ENCODE measurements around the gene SMIM27. TPM values are rescaled to one million over a fixed set of nuclear protein-coding genes. Genes with fewer than 3 reads are reported as not detected.

SMIM27 gene
- total and polyA plus RNA-seq, 8 donors, result 2.4 to 21.4 (median 11.6) TPM; not detected in 2

DNA sequence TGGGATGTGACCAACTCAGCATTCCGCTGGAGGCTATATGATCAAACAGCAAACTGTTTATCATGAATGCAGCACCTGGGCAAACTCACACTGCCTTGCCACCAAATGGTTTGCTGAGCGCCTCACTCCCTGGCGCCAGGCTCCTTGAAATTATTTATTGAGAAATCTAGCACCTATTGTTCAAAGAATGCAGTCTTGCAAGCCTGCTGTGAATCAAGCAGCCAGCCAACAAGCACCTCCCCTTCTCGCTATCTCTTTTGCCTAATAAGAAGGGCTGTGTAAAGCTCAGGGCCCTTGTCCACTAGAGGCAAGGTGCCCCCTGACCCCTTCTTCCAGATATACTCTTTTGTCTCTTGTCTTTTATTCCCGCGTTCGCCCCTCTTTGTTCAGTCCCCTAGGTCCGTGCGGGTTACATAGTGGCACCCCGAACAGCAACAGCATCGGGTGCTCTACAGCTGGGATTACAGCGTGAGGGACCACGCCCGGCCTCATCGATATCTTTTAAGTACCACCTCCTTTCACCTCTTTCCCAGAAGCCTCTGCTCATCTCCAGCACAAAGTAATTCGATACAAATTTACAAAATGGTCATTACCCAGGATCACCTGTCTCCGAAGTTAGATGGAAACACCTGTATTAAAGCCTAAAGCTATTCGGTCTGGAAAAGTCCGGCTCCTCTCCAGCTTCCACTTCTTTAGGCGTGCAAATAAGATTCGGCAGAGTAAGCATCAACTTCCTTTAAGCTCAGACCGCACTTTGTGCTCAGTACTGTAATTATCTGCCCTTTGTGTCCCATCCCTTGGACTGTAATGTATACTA lies 27.0 kb upstream of the SMIM27 start:
- H3K4me1 ChIP-seq, result peaks cover 4 to 43% (median 17%) of the 10 kb centered on the region in 4 donors
- peak overlapping the region; percentile 59 to 75 (median 64) for H3K4me3 ChIP-seq
- intact Hi-C loops (cut with DNase I; ENCODE audit: low total_unique reads), result no loop called here
- H3K27ac ChIP-seq, result peak overlapping the region; percentile 83 to 93 (median 92)
- no peaks in the 10 kb centered on the region for H3K27me3 ChIP-seq
- TF ChIP-seq EP300 (IDR thresholded peaks at IDR 0.05) (no peak), POLR2AphosphoS5 (IDR thresholded peaks at IDR 0.05) (no peak), POLR2A (IDR thresholded peaks at IDR 0.05) (no peak)
- TF ChIP-seq, protein P1, sequence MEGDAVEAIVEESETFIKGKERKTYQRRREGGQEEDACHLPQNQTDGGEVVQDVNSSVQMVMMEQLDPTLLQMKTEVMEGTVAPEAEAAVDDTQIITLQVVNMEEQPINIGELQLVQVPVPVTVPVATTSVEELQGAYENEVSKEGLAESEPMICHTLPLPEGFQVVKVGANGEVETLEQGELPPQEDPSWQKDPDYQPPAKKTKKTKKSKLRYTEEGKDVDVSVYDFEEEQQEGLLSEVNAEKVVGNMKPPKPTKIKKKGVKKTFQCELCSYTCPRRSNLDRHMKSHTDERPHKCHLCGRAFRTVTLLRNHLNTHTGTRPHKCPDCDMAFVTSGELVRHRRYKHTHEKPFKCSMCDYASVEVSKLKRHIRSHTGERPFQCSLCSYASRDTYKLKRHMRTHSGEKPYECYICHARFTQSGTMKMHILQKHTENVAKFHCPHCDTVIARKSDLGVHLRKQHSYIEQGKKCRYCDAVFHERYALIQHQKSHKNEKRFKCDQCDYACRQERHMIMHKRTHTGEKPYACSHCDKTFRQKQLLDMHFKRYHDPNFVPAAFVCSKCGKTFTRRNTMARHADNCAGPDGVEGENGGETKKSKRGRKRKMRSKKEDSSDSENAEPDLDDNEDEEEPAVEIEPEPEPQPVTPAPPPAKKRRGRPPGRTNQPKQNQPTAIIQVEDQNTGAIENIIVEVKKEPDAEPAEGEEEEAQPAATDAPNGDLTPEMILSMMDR (IDR thresholded peaks at IDR 0.05), result no peak
- no peaks in the 10 kb centered on the region for H3K9me3 ChIP-seq
- DNase-seq, result peak; percentile 52 to 71
- WGBS, 5 donors, result 11 to 18% (median 13%) methylated on average over 21 to 22 of the region's 22 CpGs
- no peaks in the 10 kb centered on the region for H3K36me3 ChIP-seq

DNA sequence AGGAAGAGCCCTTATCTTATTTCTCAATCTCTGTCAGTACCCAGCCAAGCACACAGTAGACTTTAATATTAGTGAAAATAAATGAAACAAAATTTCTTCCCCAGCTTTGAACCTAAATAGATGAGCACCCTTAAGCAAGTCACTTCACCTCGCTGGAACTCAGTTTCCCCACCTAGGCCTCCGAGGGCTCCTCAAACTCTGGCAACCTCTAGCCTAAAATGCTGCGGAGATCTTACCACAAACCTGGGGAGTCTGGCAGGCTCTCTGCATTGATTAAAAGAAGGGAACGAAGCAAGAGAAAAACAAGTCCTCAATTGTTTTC lies 26.5 kb upstream of the SMIM27 start:
- WGBS, 5 donors, result 0 to 1% (median 1%) methylated on average over 4 of the region's 4 CpGs
- Histone ChIP-seq H3K27ac (peak overlapping the region; percentile 83 to 93 (median 92)), H3K9me3 (no peaks in the 10 kb centered on the region), H3K36me3 (no peaks in the 10 kb centered on the region), H3K4me1 (peaks cover 4 to 43% (median 17%) of the 10 kb centered on the region in 4 donors), H3K27me3 (no peaks in the 10 kb centered on the region), H3K4me3 (peak overlapping the region; percentile 59 to 75 (median 64))
- TF ChIP-seq EP300 (IDR thresholded peaks at IDR 0.05), result no peak
- TF ChIP-seq POLR2A (IDR thresholded peaks at IDR 0.05), result no peak
- no peak for TF ChIP-seq POLR2AphosphoS5 (IDR thresholded peaks at IDR 0.05)
- TF ChIP-seq, protein P1 (IDR thresholded peaks at IDR 0.05), result no peak
- DNase-seq, result no peak
- intact Hi-C loops (cut with DNase I; ENCODE audit: low total_unique reads), result no loop called here

DNA sequence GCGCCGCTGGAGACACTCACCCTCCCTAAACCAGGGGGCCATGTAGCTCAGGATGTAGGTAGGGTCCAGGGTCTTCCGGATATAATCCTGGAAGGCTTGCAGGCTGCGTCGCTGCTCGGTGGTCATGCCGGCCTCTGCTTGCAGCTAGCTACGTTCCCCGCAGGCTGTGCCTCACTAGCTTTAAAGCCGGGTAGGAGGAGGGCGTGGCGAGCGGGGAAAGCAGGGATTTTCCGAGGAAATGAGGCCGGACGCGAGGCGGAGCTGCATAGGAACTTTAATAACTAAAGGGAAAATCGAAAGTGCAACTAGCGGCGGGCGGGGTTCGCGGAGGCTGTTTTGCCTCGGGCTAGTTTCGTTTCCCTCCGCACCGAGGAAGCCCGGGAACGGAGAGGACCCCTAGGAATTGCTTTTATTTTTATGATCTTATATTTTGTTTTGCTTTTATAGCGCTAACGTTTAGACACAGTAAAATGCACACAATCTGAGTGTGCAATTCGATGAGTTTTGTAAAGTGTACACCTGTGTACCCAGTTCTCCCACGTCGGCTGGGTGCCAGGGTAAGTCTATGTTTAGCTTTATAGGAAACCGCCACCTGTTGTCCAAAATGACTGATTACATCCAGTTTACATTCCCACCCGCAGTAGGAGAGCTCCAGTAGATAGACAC lies 26.0 kb upstream of the SMIM27 start, which contains the start of gene RIGI:
RIGI (minus strand) TSS at position 156 of the 666 bp plus-strand sequence; CDS start at position 126, 30 bp downstream.
- Histone ChIP-seq H3K9me3 (no peaks in the 10 kb centered on the region), H3K4me3 (peak within 1 kb of the TSS; percentile 59 to 75 (median 64)), H3K27me3 (no peaks in the 10 kb centered on the region), H3K36me3 (no peaks in the 10 kb centered on the region), H3K4me1 (peaks cover 4 to 43% (median 17%) of the 10 kb centered on the region in 4 donors), H3K27ac (peak within 1 kb of the TSS; percentile 83 to 93 (median 92))
- TF ChIP-seq, protein P1 (IDR thresholded peaks at IDR 0.05), result peak in 4 of 7 experiments; percentile 27 to 65 (median 44)
- TF ChIP-seq POLR2AphosphoS5 (IDR thresholded peaks at IDR 0.05) (peak; percentile 78 to 91 (median 85)), EP300 (IDR thresholded peaks at IDR 0.05) (no peak), POLR2A (IDR thresholded peaks at IDR 0.05) (peak in 1 of 4 donors; percentile 25)
- intact Hi-C loops (cut with DNase I; ENCODE audit: low total_unique reads), result no loop called here
- WGBS, 5 donors, result 0 to 1% (median 0%) methylated on average over 37 of the region's 37 CpGs
- DNase-seq, result peak; percentile 94 to 97

DNA sequence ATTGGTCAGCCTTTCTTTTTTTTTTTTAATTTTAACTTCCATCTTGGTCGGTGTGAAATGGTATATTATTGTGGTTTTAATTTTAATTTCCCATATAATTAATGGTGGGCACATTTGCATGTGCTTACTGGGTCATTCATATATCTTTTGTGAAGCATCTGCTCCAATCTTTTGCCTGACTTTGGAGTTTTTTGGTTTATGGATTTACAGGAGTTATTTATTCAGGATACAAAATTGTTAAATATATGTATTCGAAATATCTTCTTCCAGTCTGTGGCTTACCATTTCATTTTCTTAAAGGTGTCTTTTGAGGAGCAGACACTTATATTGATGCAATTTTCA lies 25.4 kb upstream of the SMIM27 start:
- Histone ChIP-seq H3K27ac (peak overlapping the region; percentile 83 to 93 (median 92)), H3K9me3 (no peaks in the 10 kb centered on the region), H3K4me3 (peak overlapping the region; percentile 59 to 75 (median 64)), H3K36me3 (no peaks in the 10 kb centered on the region), H3K4me1 (peaks cover 4 to 43% (median 17%) of the 10 kb centered on the region in 4 donors), H3K27me3 (no peaks in the 10 kb centered on the region)
- no peak for DNase-seq
- intact Hi-C loops (cut with DNase I; ENCODE audit: low total_unique reads), result no loop called here
- 9 to 18% (median 13%) methylated on average over 2 of the region's 2 CpGs for WGBS, 5 donors
- TF ChIP-seq EP300 (IDR thresholded peaks at IDR 0.05) (no peak), POLR2AphosphoS5 (IDR thresholded peaks at IDR 0.05) (no peak)
- TF ChIP-seq, protein P1 (IDR thresholded peaks at IDR 0.05), result peak in 1 of 7 experiments; percentile 1
